Measurements from ENCODE around the gene RAET1G.

DNA sequence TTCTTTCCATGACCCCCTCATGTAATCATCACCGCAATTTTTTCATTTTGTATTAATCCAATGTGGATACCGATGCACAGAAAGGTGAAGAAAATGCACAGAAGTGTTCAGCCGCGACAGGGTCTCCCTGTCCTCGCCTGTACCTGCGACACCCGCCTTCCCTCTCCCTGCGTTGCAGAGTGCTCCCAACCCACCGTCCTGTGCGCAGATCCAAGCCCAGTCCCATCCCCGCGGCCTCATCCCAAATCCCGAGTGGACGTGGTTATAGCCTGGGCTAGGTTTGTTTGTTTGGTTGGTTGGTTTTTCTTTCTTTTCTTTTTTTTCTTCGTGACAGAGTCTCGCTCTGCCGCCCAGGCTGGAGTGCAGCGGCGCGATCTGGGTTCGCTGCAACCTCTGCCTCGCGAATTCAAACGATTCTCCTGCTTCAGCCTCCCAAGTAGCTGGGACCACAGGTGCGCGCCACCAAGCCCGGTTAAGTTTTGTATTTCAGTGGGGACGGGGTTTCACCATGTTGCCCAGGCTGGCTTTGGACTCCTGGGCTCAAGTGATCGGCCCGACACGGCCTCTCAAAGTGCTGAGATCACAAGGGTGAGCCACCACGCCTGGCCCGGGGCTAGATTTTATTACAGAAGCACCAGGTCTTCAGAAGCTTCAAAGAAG is 536 bp upstream of the RAET1G start:
- TF ChIP-seq, protein P1, sequence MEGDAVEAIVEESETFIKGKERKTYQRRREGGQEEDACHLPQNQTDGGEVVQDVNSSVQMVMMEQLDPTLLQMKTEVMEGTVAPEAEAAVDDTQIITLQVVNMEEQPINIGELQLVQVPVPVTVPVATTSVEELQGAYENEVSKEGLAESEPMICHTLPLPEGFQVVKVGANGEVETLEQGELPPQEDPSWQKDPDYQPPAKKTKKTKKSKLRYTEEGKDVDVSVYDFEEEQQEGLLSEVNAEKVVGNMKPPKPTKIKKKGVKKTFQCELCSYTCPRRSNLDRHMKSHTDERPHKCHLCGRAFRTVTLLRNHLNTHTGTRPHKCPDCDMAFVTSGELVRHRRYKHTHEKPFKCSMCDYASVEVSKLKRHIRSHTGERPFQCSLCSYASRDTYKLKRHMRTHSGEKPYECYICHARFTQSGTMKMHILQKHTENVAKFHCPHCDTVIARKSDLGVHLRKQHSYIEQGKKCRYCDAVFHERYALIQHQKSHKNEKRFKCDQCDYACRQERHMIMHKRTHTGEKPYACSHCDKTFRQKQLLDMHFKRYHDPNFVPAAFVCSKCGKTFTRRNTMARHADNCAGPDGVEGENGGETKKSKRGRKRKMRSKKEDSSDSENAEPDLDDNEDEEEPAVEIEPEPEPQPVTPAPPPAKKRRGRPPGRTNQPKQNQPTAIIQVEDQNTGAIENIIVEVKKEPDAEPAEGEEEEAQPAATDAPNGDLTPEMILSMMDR (IDR thresholded peaks at IDR 0.05; ENCODE audit: low read depth, low read length), result no peak
- TF ChIP-seq EZH2phosphoT487 (IDR thresholded peaks at IDR 0.05; ENCODE audit: low read depth), result no peak

Data from OCI-LY3 (cell line).